PC-3 (cell line): ENCODE results near the gene COL9A3. TPM values are rescaled to one million over a fixed set of nuclear protein-coding genes. Genes with fewer than 3 reads are reported as not detected.

ENCODE experiments used
- ATAC-seq: fragments of 200-7000 bp; cut with Tn5 transposase; 2 replicates; pipeline ENCODE4 v1.9.1; 2020; ENCODE audit warnings: mild to moderate bottlenecking, moderate library complexity
- BruUV-seq: library from RNA; stranded (reverse); fragments of 400-500 nt; replicated peaks from 2 replicates; lab custom pipeline; 2021; lab: Mats Ljungman, UMichigan
- CTCF ChIA-PET: fragments of 300-600 bp; sonication (Branson Sonifier 250); formaldehyde crosslinking; loops from one replicate; lab custom pipeline; 2022; ENCODE audit warnings: antibody characterized with exemption; lab: Charles Lee
- POLR2A ChIA-PET: fragments of 300-600 bp; sonication (Branson Sonifier 250); formaldehyde crosslinking; loops from one replicate; lab custom pipeline; 2022; ENCODE audit warnings: antibody characterized with exemption; ENCODE audit not compliant: unreplicated experiment; lab: Charles Lee
- DNase-seq: peaks from one replicate; pipeline ENCODE4 v3.0.0-alpha.2; 2015
- H2AFZ ChIP-seq: fragments of 300-600 bp; sonication (generic); 2 replicates; pipeline ENCODE4 v1.6.0; 2016; ENCODE audit warnings: antibody characterized with exemption, low read length
- H3F3A ChIP-seq: fragments of 300-600 bp; sonication (generic); one replicate; pipeline ENCODE4 v1.6.0; 2017; ENCODE audit warnings: antibody characterized with exemption, low read length, control low read depth, mild to moderate bottlenecking; ENCODE audit not compliant: unreplicated experiment
- H3K27ac ChIP-seq: fragments of 300-600 bp; sonication (generic); 2 replicates; pipeline ENCODE4 v1.5.1; 2016; ENCODE audit warnings: mild to moderate bottlenecking, low read length
- H3K27me3 ChIP-seq: fragments of 300-600 bp; sonication (generic); 2 replicates; pipeline ENCODE4 v1.6.1; 2016; ENCODE audit warnings: low read length, mixed read lengths
- H3K36me3 ChIP-seq: fragments of 300-600 bp; sonication (generic); 2 replicates; pipeline ENCODE4 v1.6.1; 2016; ENCODE audit warnings: low read depth, mixed run types, low read length, mixed read lengths
- H3K4me1 ChIP-seq: fragments of 300-600 bp; sonication (generic); 2 replicates; pipeline ENCODE4 v1.5.1; 2016; ENCODE audit warnings: low read length; ENCODE audit not compliant: insufficient read depth
- H3K4me2 ChIP-seq: fragments of 300-600 bp; sonication (generic); 2 replicates; pipeline ENCODE4 v1.6.0; 2016; ENCODE audit warnings: low read length
- H3K4me3 ChIP-seq: fragments of 300-600 bp; sonication (generic); 2 replicates; pipeline ENCODE4 v1.5.1; 2016; ENCODE audit warnings: mild to moderate bottlenecking, low read length, mixed read lengths
- H3K79me2 ChIP-seq: fragments of 300-600 bp; sonication (generic); 2 replicates; pipeline ENCODE4 v1.6.1; 2017; ENCODE audit warnings: low read length, mixed read lengths
- H3K9ac ChIP-seq: fragments of 300-600 bp; sonication (generic); 2 replicates; pipeline ENCODE4 v1.6.0; 2016; ENCODE audit warnings: mild to moderate bottlenecking, low read length
- H3K9me2 ChIP-seq: fragments of 300-600 bp; sonication (generic); replicated peaks from 2 replicates; pipeline ENCODE4 v1.6.1; 2016; ENCODE audit warnings: mixed run types, low read length, mixed read lengths
- H3K9me3 ChIP-seq: fragments of 300-600 bp; sonication (generic); 2 replicates; pipeline ENCODE4 v1.6.1; 2016; ENCODE audit warnings: low read length, mixed read lengths
- H4K20me1 ChIP-seq: fragments of 300-600 bp; sonication (generic); 2 replicates; pipeline ENCODE4 v1.6.1; 2016; ENCODE audit warnings: low read length, mixed read lengths
- EZH2 ChIP-seq: fragments of 300-600 bp; sonication (generic); IDR thresholded peaks from one replicate; pipeline ENCODE4 v1.6.1; 2017; ENCODE audit warnings: antibody characterized with exemption, mild to moderate bottlenecking, low read length; ENCODE audit not compliant: unreplicated experiment
- EZH2phosphoT487 ChIP-seq: fragments of 300-600 bp; sonication (generic); IDR thresholded peaks from 2 replicates; pipeline ENCODE4 v1.6.1; 2018; ENCODE audit warnings: mild to moderate bottlenecking, antibody characterized with exemption, low read length, borderline replicate concordance
- intact Hi-C: fragments of 100-400 bp; cut with micrococcal nuclease; formaldehyde crosslinking; loops from 2 replicates; pipeline ENCODE4 v1.9.0; 2023
- total RNA-seq: library from RNA; depleted of rRNA; stranded (reverse); fragments of >200 nt; gene quantifications from 2 replicates; pipeline ENCODE4 v1.2.3, GENCODE V29; 2014
- TF ChIP-seq, protein P1 (sequence below): fragments of 300-600 bp; sonication (generic); conservative IDR thresholded peaks from 2 replicates; pipeline ENCODE4 v1.5.1; 2017; ENCODE audit warnings: antibody characterized with exemption, low read depth, mild to moderate bottlenecking, low read length

COL9A3 gene
- total RNA-seq, 1 experiment from 2014 or later = 14.3 TPM

DNA sequence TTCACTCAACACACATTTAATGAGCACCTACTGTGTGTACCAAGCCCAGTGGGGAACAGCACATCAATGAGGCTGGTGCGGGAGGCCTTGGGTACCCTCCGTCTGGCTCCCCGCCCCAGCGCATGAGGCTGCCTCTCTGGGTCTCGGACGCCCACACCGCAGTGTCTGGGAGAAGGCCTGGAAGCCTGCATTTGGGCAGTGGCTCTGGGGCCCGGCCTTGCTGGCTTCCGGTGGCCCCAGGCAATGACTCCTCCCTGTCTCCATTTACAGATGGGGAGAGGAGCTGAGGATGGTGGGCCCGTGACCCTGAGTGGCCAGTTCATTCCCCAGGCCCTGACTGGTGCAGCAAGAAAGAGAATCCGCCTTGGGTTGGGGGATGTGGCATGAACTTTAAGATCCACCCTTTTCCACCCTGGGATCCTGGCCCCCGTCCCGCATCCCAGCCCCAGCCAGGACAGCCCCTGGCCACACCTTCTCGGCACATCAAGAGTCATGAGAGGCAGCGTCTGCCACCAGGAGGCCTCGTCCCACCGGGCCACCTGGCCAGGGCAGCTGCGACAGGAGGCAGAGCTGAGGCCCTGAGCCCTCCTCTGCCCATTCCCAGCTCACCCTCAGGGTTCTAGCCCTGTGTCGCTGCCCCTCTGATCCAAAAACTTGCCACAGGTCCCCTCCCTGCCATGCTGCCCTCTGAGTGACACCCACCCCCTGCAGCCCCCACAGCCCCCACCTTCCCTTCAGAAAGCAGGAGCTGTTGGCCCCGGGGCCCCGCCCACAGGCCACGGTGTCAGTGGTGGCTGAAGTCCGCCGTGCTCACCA, 38.0 kb upstream of the COL9A3 start:
- no peaks in the 10 kb centered on the region for H3K79me2 ChIP-seq
- no peak overlapping the region for H3K4me3 ChIP-seq
- H3K36me3 ChIP-seq = no peaks in the 10 kb centered on the region
- H2AFZ ChIP-seq = no peak overlapping the region
- no peaks in the 10 kb centered on the region for H3K9me3 ChIP-seq
- DNase-seq = no peak
- H3K4me1 ChIP-seq = peaks cover 5% of the 10 kb centered on the region; the same call in 1 of the 2 replicates
- TF ChIP-seq EZH2 (no peak), EZH2phosphoT487 (no peak)
- TF ChIP-seq, protein P1, sequence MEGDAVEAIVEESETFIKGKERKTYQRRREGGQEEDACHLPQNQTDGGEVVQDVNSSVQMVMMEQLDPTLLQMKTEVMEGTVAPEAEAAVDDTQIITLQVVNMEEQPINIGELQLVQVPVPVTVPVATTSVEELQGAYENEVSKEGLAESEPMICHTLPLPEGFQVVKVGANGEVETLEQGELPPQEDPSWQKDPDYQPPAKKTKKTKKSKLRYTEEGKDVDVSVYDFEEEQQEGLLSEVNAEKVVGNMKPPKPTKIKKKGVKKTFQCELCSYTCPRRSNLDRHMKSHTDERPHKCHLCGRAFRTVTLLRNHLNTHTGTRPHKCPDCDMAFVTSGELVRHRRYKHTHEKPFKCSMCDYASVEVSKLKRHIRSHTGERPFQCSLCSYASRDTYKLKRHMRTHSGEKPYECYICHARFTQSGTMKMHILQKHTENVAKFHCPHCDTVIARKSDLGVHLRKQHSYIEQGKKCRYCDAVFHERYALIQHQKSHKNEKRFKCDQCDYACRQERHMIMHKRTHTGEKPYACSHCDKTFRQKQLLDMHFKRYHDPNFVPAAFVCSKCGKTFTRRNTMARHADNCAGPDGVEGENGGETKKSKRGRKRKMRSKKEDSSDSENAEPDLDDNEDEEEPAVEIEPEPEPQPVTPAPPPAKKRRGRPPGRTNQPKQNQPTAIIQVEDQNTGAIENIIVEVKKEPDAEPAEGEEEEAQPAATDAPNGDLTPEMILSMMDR = no peak
- H3K9ac ChIP-seq = no peak overlapping the region
- no TSS peak for BruUV-seq
- no peaks in the 10 kb centered on the region for H4K20me1 ChIP-seq
- CTCF ChIA-PET = interaction anchor here (0.6 kb wide), 1 partner anchor 14 kb away, joined by 13 read pairs; no protein-coding TSS in a partner anchor
- POLR2A ChIA-PET = no interaction called here
- H3F3A ChIP-seq = no peaks in the 10 kb centered on the region
- H3K27ac ChIP-seq = no peak overlapping the region
- no peak overlapping the region for H3K4me2 ChIP-seq
- no peaks in the 10 kb centered on the region for H3K9me2 ChIP-seq
- intact Hi-C loops = no loop called here
- no peak for ATAC-seq
- H3K27me3 ChIP-seq = no peaks in the 10 kb centered on the region

DNA sequence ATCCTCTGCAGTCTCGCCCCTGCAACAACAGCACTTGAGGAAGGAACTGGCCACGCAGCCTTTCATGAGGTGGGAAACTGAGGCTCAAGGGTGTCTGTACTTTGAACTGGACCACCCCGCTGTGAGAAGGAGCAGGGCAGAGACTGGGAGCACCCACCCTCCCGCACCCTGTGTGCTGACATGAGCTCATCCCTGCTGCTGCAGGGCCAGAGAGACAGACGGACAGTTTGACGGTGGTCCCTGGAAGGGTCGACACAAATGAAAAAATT, 37.5 kb upstream of the COL9A3 start:
- Histone ChIP-seq H3K9ac (no peak overlapping the region), H3K27ac (no peak overlapping the region), H2AFZ (no peak overlapping the region), H3K79me2 (no peaks in the 10 kb centered on the region), H4K20me1 (no peaks in the 10 kb centered on the region), H3K9me3 (no peaks in the 10 kb centered on the region), H3K27me3 (no peaks in the 10 kb centered on the region), H3K4me1 (peaks cover 5% of the 10 kb centered on the region; the same call in 1 of the 2 replicates), H3K36me3 (no peaks in the 10 kb centered on the region), H3F3A (no peaks in the 10 kb centered on the region), H3K4me2 (no peak overlapping the region), H3K4me3 (no peak overlapping the region), H3K9me2 (no peaks in the 10 kb centered on the region)
- ATAC-seq (no peak), DNase-seq (no peak)
- BruUV-seq = no TSS peak
- intact Hi-C loops = no loop called here
- ChIA-PET POLR2A (no interaction called here), CTCF (interaction anchor here (0.6 kb wide), 2 partner anchors 12 to 15 kb away, joined by 3 to 13 read pairs; no protein-coding TSS in a partner anchor)
- TF ChIP-seq, protein P1 = no peak
- no peak for TF ChIP-seq EZH2phosphoT487
- TF ChIP-seq EZH2 = no peak

DNA sequence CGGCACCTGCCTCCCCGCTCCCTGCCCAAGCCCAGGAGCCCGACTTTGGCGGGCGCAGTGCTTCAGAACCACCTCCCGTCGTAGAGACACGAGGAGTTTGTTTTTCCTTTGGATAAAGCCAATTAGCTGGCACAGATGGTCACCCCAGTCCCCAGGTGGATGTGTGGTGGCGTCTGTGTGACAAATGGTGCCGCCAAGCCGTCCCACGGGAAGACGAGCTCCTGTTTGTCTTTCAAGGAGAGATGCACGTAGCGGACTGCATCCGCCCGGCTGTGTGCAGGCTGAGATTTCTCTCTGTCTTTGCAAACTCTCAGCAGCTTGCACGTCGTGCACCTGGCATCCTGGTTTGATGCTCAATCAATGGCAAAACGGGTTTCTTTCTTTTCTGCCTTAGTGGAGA, 36.6 kb upstream of the COL9A3 start:
- no TSS peak for BruUV-seq
- no peak overlapping the region for H3K9ac ChIP-seq
- TF ChIP-seq, protein P1 = no peak
- TF ChIP-seq EZH2 (no peak), EZH2phosphoT487 (no peak)
- H3K4me3 ChIP-seq = no peak overlapping the region
- intact Hi-C loops = no loop called here
- H3K4me1 ChIP-seq = peaks cover 5% of the 10 kb centered on the region; the same call in 1 of the 2 replicates
- H3K27ac ChIP-seq = no peak overlapping the region
- H3K79me2 ChIP-seq = no peaks in the 10 kb centered on the region
- H4K20me1 ChIP-seq = no peaks in the 10 kb centered on the region
- no peaks in the 10 kb centered on the region for H3K27me3 ChIP-seq
- H3K4me2 ChIP-seq = no peak overlapping the region
- no peak for ATAC-seq
- no peak for DNase-seq
- no peaks in the 10 kb centered on the region for H3K9me2 ChIP-seq
- no peaks in the 10 kb centered on the region for H3F3A ChIP-seq
- no peaks in the 10 kb centered on the region for H3K36me3 ChIP-seq
- H2AFZ ChIP-seq = no peak overlapping the region
- no peaks in the 10 kb centered on the region for H3K9me3 ChIP-seq
- POLR2A ChIA-PET = no interaction called here
- CTCF ChIA-PET = no interaction called here
